Measurements from ENCODE around the gene CDH11. TPM values are rescaled to one million over a fixed set of nuclear protein-coding genes. Genes with fewer than 3 reads are reported as not detected.

Gene CDH11
- total and polyA plus RNA-seq, 9 of the 15 experiments (the other 6 are each of a cell fraction or from before 2014, with no cell fraction given): 0.18 TPM; not detected in 8

- Histone ChIP-seq H3K36me3 (ENCODE audit: control insufficient read depth, insufficient read depth, low read length) (no peaks in the 10 kb centered on the region), H3K27me3 (ENCODE audit: control insufficient read depth in 2 of 2, insufficient read depth in 2 of 2, low read length in 2 of 2) (no peaks in the 10 kb centered on the region), H3K9ac (ENCODE audit: insufficient read depth in 1 of 2, low read depth in 2 of 2, low read length in 2 of 2) (no peak overlapping the region), H2AFZ (ENCODE audit: low read depth, low read length) (no peak overlapping the region), H4K20me1 (replicated peaks; ENCODE audit: control insufficient read depth, insufficient read depth, low read length) (no peaks in the 10 kb centered on the region), H3K4me3 (no peak overlapping the region), H3K4me1 (replicated peaks in 1 of 2; ENCODE audit: control insufficient read depth in 2 of 2, insufficient read depth in 2 of 2, low read length in 2 of 2) (no peaks in the 10 kb centered on the region), H3K79me2 (ENCODE audit: control insufficient read depth, insufficient read depth, low read length) (no peaks in the 10 kb centered on the region), H3K9me1 (ENCODE audit: control insufficient read depth, insufficient read depth, low read length) (no peaks in the 10 kb centered on the region), H3K4me2 (ENCODE audit: insufficient read depth, low read length) (no peak overlapping the region), H3K27ac (ENCODE audit: extremely low read depth, low read depth, low read length) (no peak overlapping the region), H3K9me3 (replicated peaks; ENCODE audit: control insufficient read depth, insufficient read depth, low read depth, low read length) (no peaks in the 10 kb centered on the region)
- no TSS peak for BruUV-seq (replicated peaks)
- ChIA-PET CTCF (ENCODE audit: low intra/inter-chr PET ratio) (no interaction called here), POLR2A (no interaction called here)
- FAIRE-seq (no peak), DNase-seq (ENCODE audit: extremely low read depth in 1 of 4, low spot score in 3 of 4) (no peak), ATAC-seq (no peak)
- in situ Hi-C loops (cut with MboI): no loop called here
- 0% methylated on average over 1 of the region's 1 CpG for WGBS (ENCODE audit: insufficient coverage, low coverage, missing lambda C conversion rate)
- intact Hi-C loops (cut with micrococcal nuclease): no loop called here
- TF ChIP-seq, protein P1, sequence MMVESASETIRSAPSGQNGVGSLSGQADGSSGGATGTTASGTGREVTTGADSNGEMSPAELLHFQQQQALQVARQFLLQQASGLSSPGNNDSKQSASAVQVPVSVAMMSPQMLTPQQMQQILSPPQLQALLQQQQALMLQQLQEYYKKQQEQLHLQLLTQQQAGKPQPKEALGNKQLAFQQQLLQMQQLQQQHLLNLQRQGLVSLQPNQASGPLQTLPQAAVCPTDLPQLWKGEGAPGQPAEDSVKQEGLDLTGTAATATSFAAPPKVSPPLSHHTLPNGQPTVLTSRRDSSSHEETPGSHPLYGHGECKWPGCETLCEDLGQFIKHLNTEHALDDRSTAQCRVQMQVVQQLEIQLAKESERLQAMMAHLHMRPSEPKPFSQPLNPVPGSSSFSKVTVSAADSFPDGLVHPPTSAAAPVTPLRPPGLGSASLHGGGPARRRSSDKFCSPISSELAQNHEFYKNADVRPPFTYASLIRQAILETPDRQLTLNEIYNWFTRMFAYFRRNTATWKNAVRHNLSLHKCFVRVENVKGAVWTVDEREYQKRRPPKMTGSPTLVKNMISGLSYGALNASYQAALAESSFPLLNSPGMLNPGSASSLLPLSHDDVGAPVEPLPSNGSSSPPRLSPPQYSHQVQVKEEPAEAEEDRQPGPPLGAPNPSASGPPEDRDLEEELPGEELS (CRISPR knock-in tag; IDR thresholded peaks at IDR 0.05; ENCODE audit: borderline replicate concordance): no peak
- no peak for TF ChIP-seq HDGF (IDR thresholded peaks at IDR 0.05)
- TF ChIP-seq ZNF174 (CRISPR knock-in tag; IDR thresholded peaks at IDR 0.05): no peak
- no peak for TF ChIP-seq HEY1 (CRISPR knock-in tag; IDR thresholded peaks at IDR 0.05; ENCODE audit: borderline replicate concordance)
- no peak for TF ChIP-seq ZNF398 (CRISPR knock-in tag; IDR thresholded peaks at IDR 0.05)
- TF ChIP-seq ZNF766 (CRISPR knock-in tag; conservative IDR thresholded peaks at IDR 0.05): no peak
- no peak for TF ChIP-seq TFAM (CRISPR knock-in tag; conservative IDR thresholded peaks at IDR 0.05)
- TF ChIP-seq KDM4B (IDR thresholded peaks at IDR 0.05; ENCODE audit: borderline replicate concordance in 2 of 2, low read depth in 1 of 2): no peak
- no peak for TF ChIP-seq SIN3A (IDR thresholded peaks at IDR 0.05; ENCODE audit: borderline replicate concordance in 2 of 2, control insufficient read depth in 1 of 2, low read depth in 2 of 2, low read length in 2 of 2)
- no peak for TF ChIP-seq ZNF165 (CRISPR knock-in tag; IDR thresholded peaks at IDR 0.05; ENCODE audit: borderline replicate concordance)
- TF ChIP-seq PTBP1 (IDR thresholded peaks at IDR 0.05; ENCODE audit: low read depth, low read length): no peak
- TF ChIP-seq PURB (CRISPR knock-in tag; IDR thresholded peaks at IDR 0.05; ENCODE audit: low read depth): no peak
- TF ChIP-seq SMAD1 (IDR thresholded peaks at IDR 0.05; ENCODE audit: low read depth, low read length, partially characterized antibody): no peak
- TF ChIP-seq MTA1 (IDR thresholded peaks at IDR 0.05; ENCODE audit: borderline replicate concordance): no peak
- TF ChIP-seq TAF9B (IDR thresholded peaks at IDR 0.05; ENCODE audit: partially characterized antibody): no peak
- TF ChIP-seq SPI1 (IDR thresholded peaks at IDR 0.05; ENCODE audit: borderline replicate concordance, low read depth, low read length): no peak
- no peak for TF ChIP-seq NUFIP1 (IDR thresholded peaks at IDR 0.05; ENCODE audit: partially characterized antibody)
- no peak for TF ChIP-seq HCFC1 (IDR thresholded peaks at IDR 0.05; ENCODE audit: low read depth, low read length)
- TF ChIP-seq, protein P2, sequence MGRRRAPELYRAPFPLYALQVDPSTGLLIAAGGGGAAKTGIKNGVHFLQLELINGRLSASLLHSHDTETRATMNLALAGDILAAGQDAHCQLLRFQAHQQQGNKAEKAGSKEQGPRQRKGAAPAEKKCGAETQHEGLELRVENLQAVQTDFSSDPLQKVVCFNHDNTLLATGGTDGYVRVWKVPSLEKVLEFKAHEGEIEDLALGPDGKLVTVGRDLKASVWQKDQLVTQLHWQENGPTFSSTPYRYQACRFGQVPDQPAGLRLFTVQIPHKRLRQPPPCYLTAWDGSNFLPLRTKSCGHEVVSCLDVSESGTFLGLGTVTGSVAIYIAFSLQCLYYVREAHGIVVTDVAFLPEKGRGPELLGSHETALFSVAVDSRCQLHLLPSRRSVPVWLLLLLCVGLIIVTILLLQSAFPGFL (CRISPR knock-in tag; IDR thresholded peaks at IDR 0.05): no peak
Measured at GRCh38 chr16:65153365-65154105, 31.7 kb upstream of the CDH11 start.

Data from K562 (cell line).